ENCODE results near the gene DDX49.
A peak's percentile ranks its signal among the peaks of the same experiment; 100 is the strongest.
"Not testable (repeated sequence)": the region's sequence is repeated elsewhere in the genome, so short reads cannot be mapped to it uniquely, and the experiment has no call there.

DDX49 gene

GRCh38 chr19:18910801-18911436, 8.6 kb upstream of the DDX49 start:
- DNase-seq (ENCODE audit: low spot score): no peak

GRCh38 chr19:18912933-18913332, 6.6 kb upstream of the DDX49 start:
- DNase-seq (ENCODE audit: low spot score): no peak

- no peak for DNase-seq (ENCODE audit: low spot score)
These were observed 6.0 kb upstream of the DDX49 start for GRCh38 chr19:18913466-18913865.

GRCh38 chr19:18915639-18916038, 3.9 kb upstream of the DDX49 start:
- DNase-seq (ENCODE audit: low spot score): peak; percentile 50

- DNase-seq (ENCODE audit: low spot score): not testable (repeated sequence)
These were observed 1.9 kb upstream of the DDX49 start for GRCh38 chr19:18917593-18917992.

GRCh38 chr19:18919900-18920214, 342 bp downstream of the DDX49 start:
- no peak for DNase-seq (ENCODE audit: low spot score)

- DNase-seq (ENCODE audit: low spot score): no peak
These were observed 885 bp downstream of the DDX49 start for GRCh38 chr19:18920400-18920799.

- DNase-seq (ENCODE audit: low spot score): no peak
These were observed 2.1 kb downstream of the DDX49 start for GRCh38 chr19:18921593-18921992.

GRCh38 chr19:18922228-18922985, 2.9 kb downstream of the DDX49 start:
- DNase-seq (ENCODE audit: low spot score): no peak

GRCh38 chr19:18924684-18925213, 5.2 kb downstream of the DDX49 start:
- DNase-seq (ENCODE audit: low spot score): no peak

- DNase-seq (ENCODE audit: low spot score): no peak
These were observed 8.7 kb downstream of the DDX49 start for GRCh38 chr19:18928018-18928805.

- DNase-seq (ENCODE audit: low spot score): no peak
These were observed 9.8 kb downstream of the DDX49 start for GRCh38 chr19:18929311-18929710.

- no peak for DNase-seq (ENCODE audit: low spot score)
These were observed 12.0 kb downstream of the DDX49 start for GRCh38 chr19:18931316-18932162.

GRCh38 chr19:18932216-18932841, 12.8 kb downstream of the DDX49 start:
- DNase-seq (ENCODE audit: low spot score): peak; percentile 87

- DNase-seq (ENCODE audit: low spot score): no peak
These were observed 13.8 kb downstream of the DDX49 start for GRCh38 chr19:18933297-18933696.

- DNase-seq (ENCODE audit: low spot score): no peak
These were observed 19.6 kb downstream of the DDX49 start for GRCh38 chr19:18939163-18939562.

- DNase-seq (ENCODE audit: low spot score): no peak
These were observed 20.6 kb downstream of the DDX49 start for GRCh38 chr19:18939922-18940768.

- peak; percentile 42 for DNase-seq (ENCODE audit: low spot score)
These were observed 21.5 kb downstream of the DDX49 start, which contains the start of gene HOMER3 for GRCh38 chr19:18940769-18941627. TSS of gene HOMER3 (minus strand) at chr19:18941217. CDS start at chr19:18938982, 2,235 bp downstream.

- DNase-seq (ENCODE audit: low spot score): no peak
These were observed 22.3 kb downstream of the DDX49 start for GRCh38 chr19:18941628-18942354.

All from hematopoietic multipotent progenitor cell treated with erythropoietin and hydrocortisone succinate and interleukin-3 and kit ligand, for 15 days (in vitro differentiated cells).